NCI-H2196 treated with DMSO at 0.1 percent for 48 hours (cell line): ENCODE data around the gene TCF7.

ENCODE experiments used
- DNase-seq: peaks from one replicate; lab custom pipeline; 2025; ENCODE audit not compliant: unreplicated experiment; lab: John Stamatoyannopoulos, UW

Gene TCF7

GRCh38 chr5:134090522-134090921 lies 24.0 kb upstream of the TCF7 start:
- DNase-seq, result no peak

- no peak for DNase-seq
Measured at GRCh38 chr5:134091626-134092121, 22.8 kb upstream of the TCF7 start.

- peak; percentile 70 for DNase-seq
Measured at GRCh38 chr5:134092875-134093274, 21.6 kb upstream of the TCF7 start.

GRCh38 chr5:134093351-134093750 lies 21.1 kb upstream of the TCF7 start:
- DNase-seq, result no peak

GRCh38 chr5:134095293-134095692 lies 19.2 kb upstream of the TCF7 start:
- no peak for DNase-seq

- no peak for DNase-seq
Measured at GRCh38 chr5:134095887-134096589, 18.4 kb upstream of the TCF7 start.

GRCh38 chr5:134097211-134097749 lies 17.2 kb upstream of the TCF7 start:
- DNase-seq, result no peak

GRCh38 chr5:134098690-134099089 lies 15.8 kb upstream of the TCF7 start:
- no peak for DNase-seq

GRCh38 chr5:134099288-134099872 lies 15.1 kb upstream of the TCF7 start:
- DNase-seq, result no peak

- DNase-seq, result no peak
Measured at GRCh38 chr5:134099939-134100282, 14.6 kb upstream of the TCF7 start.

GRCh38 chr5:134100283-134101091 lies 14.0 kb upstream of the TCF7 start:
- DNase-seq, result no peak

- DNase-seq, result no peak
Measured at GRCh38 chr5:134101686-134102439, 12.6 kb upstream of the TCF7 start.

GRCh38 chr5:134103397-134103796 lies 11.1 kb upstream of the TCF7 start:
- DNase-seq, result no peak

GRCh38 chr5:134103998-134104654 lies 10.4 kb upstream of the TCF7 start:
- no peak for DNase-seq

- no peak for DNase-seq
Measured at GRCh38 chr5:134106991-134107701, 7.3 kb upstream of the TCF7 start.

GRCh38 chr5:134107779-134108178 lies 6.7 kb upstream of the TCF7 start:
- no peak for DNase-seq

GRCh38 chr5:134110382-134110781 lies 4.1 kb upstream of the TCF7 start:
- DNase-seq, result no peak

- no peak for DNase-seq
Measured at GRCh38 chr5:134111741-134112647, 2.5 kb upstream of the TCF7 start.
